ENCODE results near the gene OR52E5.

Gene OR52E5

GRCh38 chr11:5922749-5923426, 29.9 kb downstream of the OR52E5 start:
- no peak for TF ChIP-seq CTCF (IDR thresholded peaks at IDR 0.05; ENCODE audit: insufficient read depth, low read depth, low read length, missing control alignments)
- H3K4me3 ChIP-seq (ENCODE audit: low read length): no peak overlapping the region
- peak; percentile 87 for DNase-seq (ENCODE audit: low read depth)

GRCh38 chr11:5923427-5923776, 30.4 kb downstream of the OR52E5 start:
- no peak overlapping the region for H3K4me3 ChIP-seq (ENCODE audit: low read length)
- TF ChIP-seq CTCF (IDR thresholded peaks at IDR 0.05; ENCODE audit: insufficient read depth, low read depth, low read length, missing control alignments): no peak
- no peak for DNase-seq (ENCODE audit: low read depth)

GRCh38 chr11:5923794-5924193, 30.8 kb downstream of the OR52E5 start:
- no peak for TF ChIP-seq CTCF (IDR thresholded peaks at IDR 0.05; ENCODE audit: insufficient read depth, low read depth, low read length, missing control alignments)
- DNase-seq (ENCODE audit: low read depth): peak; percentile 28
- H3K4me3 ChIP-seq (ENCODE audit: low read length): no peak overlapping the region

- DNase-seq (ENCODE audit: low read depth): no peak
- no peak overlapping the region for H3K4me3 ChIP-seq (ENCODE audit: low read length)
- TF ChIP-seq CTCF (IDR thresholded peaks at IDR 0.05; ENCODE audit: insufficient read depth, low read depth, low read length, missing control alignments): no peak
These were observed 35.3 kb downstream of the OR52E5 start for GRCh38 chr11:5928271-5928670.

GRCh38 chr11:5928811-5929210, 35.8 kb downstream of the OR52E5 start:
- no peak for TF ChIP-seq CTCF (IDR thresholded peaks at IDR 0.05; ENCODE audit: insufficient read depth, low read depth, low read length, missing control alignments)
- no peak for DNase-seq (ENCODE audit: low read depth)

GRCh38 chr11:5929571-5930368, 36.8 kb downstream of the OR52E5 start:
- no peak overlapping the region for H3K4me3 ChIP-seq (ENCODE audit: low read length)
- TF ChIP-seq CTCF (IDR thresholded peaks at IDR 0.05; ENCODE audit: insufficient read depth, low read depth, low read length, missing control alignments): no peak
- DNase-seq (ENCODE audit: low read depth): no peak

More at GRCh38 chr11:5928811-5929210, 35.8 kb downstream of the OR52E5 start:
- H3K4me3 ChIP-seq (ENCODE audit: low read length): no peak overlapping the region
